GM19328 (cell line): Measurements from ENCODE around the gene PPFIA4.

ENCODE experiments used
- ATAC-seq: cut with Tn5 transposase; IDR thresholded peaks from one replicate; pipeline ENCODE4 v1.9.1; 2021; ENCODE audit warnings: mild to moderate bottlenecking, moderate library complexity; ENCODE audit not compliant: unreplicated experiment

The PPFIA4 gene

GRCh38 chr1:203098445-203098844 lies 72.2 kb downstream of the PPFIA4 start:
- no peak for ATAC-seq

- no peak for ATAC-seq
Observed at GRCh38 chr1:203098914-203099520, 72.7 kb downstream of the PPFIA4 start.

- no peak for ATAC-seq
Observed at GRCh38 chr1:203099805-203100515, 73.7 kb downstream of the PPFIA4 start.

- no peak for ATAC-seq
Observed at GRCh38 chr1:203100516-203100869, 74.2 kb downstream of the PPFIA4 start.

GRCh38 chr1:203101813-203102634 lies 75.7 kb downstream of the PPFIA4 start:
- no peak for ATAC-seq

GRCh38 chr1:203103216-203103615 lies 76.9 kb downstream of the PPFIA4 start:
- ATAC-seq, result no peak

- ATAC-seq, result no peak
Observed at GRCh38 chr1:203103829-203104495, 77.7 kb downstream of the PPFIA4 start.

- ATAC-seq, result no peak
Observed at GRCh38 chr1:203104789-203105390, 78.6 kb downstream of the PPFIA4 start.

GRCh38 chr1:203112475-203112874 lies 86.2 kb downstream of the PPFIA4 start:
- no peak for ATAC-seq

- no peak for ATAC-seq
Observed at GRCh38 chr1:203113308-203113707, 87.0 kb downstream of the PPFIA4 start.

GRCh38 chr1:203114202-203114601 lies 87.9 kb downstream of the PPFIA4 start:
- no peak for ATAC-seq

GRCh38 chr1:203116091-203116820 lies 90.0 kb downstream of the PPFIA4 start:
- no peak for ATAC-seq

GRCh38 chr1:203117611-203118575 lies 91.6 kb downstream of the PPFIA4 start:
- no peak for ATAC-seq

GRCh38 chr1:203120325-203121153 lies 94.2 kb downstream of the PPFIA4 start:
- ATAC-seq, result no peak

- ATAC-seq, result no peak
Observed at GRCh38 chr1:203121186-203122015, 95.1 kb downstream of the PPFIA4 start.

GRCh38 chr1:203122159-203122558 lies 95.9 kb downstream of the PPFIA4 start:
- ATAC-seq, result no peak

GRCh38 chr1:203124011-203124410 lies 97.7 kb downstream of the PPFIA4 start:
- no peak for ATAC-seq
